ENCODE data around the gene TOMT. TPM values are rescaled to one million over a fixed set of nuclear protein-coding genes. Genes with fewer than 3 reads are reported as not detected.

The TOMT gene
- total and polyA plus RNA-seq, 2 experiments from 2014 or later, result not detected

DNA sequence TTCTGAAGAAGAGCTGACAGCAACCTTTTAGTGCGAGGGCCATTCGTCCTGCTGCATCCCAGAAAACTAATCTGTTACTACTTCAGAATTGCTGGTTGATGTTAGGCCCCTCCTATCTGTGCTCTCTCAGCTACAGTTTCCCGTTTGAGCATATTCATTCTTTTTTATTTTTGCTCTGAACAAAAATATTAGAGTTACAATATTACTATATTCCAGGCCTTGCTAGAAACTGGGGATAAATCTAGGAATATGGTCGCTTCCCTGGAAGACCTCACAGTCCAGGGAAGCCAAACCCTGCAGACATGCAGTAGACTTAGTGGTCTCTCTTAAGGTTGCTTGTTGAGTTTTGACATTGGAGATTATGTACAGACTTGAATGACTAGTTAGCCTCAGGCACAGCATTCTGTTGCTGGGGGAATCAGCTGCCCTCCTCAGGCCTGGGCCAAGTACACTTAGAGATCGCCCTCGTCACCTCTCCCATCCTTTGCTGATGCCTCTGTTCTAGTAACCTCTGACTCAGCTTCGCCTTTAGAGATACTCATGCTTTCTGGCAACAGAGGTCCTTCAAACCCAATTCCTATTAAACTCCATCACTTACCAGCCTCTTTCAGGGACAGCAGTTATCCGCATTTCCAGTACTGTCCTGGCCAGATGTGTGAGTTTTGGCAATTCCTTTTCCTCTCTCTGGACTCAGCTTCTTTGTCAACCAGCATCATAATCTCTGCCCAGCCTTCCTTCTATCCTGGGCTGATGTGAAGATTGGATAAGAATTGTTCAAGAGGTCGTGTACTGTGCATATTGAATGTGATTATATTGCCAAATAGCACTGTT, 7.5 kb downstream of the TOMT start (continued):
- TF ChIP-seq, protein P1, sequence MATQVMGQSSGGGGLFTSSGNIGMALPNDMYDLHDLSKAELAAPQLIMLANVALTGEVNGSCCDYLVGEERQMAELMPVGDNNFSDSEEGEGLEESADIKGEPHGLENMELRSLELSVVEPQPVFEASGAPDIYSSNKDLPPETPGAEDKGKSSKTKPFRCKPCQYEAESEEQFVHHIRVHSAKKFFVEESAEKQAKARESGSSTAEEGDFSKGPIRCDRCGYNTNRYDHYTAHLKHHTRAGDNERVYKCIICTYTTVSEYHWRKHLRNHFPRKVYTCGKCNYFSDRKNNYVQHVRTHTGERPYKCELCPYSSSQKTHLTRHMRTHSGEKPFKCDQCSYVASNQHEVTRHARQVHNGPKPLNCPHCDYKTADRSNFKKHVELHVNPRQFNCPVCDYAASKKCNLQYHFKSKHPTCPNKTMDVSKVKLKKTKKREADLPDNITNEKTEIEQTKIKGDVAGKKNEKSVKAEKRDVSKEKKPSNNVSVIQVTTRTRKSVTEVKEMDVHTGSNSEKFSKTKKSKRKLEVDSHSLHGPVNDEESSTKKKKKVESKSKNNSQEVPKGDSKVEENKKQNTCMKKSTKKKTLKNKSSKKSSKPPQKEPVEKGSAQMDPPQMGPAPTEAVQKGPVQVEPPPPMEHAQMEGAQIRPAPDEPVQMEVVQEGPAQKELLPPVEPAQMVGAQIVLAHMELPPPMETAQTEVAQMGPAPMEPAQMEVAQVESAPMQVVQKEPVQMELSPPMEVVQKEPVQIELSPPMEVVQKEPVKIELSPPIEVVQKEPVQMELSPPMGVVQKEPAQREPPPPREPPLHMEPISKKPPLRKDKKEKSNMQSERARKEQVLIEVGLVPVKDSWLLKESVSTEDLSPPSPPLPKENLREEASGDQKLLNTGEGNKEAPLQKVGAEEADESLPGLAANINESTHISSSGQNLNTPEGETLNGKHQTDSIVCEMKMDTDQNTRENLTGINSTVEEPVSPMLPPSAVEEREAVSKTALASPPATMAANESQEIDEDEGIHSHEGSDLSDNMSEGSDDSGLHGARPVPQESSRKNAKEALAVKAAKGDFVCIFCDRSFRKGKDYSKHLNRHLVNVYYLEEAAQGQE (IDR thresholded peaks at IDR 0.05; ENCODE audit: unreplicated experiment), result no peak
- no peak for TF ChIP-seq CREB1 (CRISPR knock-in tag; IDR thresholded peaks at IDR 0.05; ENCODE audit: low read depth)
- TF ChIP-seq, protein P2, sequence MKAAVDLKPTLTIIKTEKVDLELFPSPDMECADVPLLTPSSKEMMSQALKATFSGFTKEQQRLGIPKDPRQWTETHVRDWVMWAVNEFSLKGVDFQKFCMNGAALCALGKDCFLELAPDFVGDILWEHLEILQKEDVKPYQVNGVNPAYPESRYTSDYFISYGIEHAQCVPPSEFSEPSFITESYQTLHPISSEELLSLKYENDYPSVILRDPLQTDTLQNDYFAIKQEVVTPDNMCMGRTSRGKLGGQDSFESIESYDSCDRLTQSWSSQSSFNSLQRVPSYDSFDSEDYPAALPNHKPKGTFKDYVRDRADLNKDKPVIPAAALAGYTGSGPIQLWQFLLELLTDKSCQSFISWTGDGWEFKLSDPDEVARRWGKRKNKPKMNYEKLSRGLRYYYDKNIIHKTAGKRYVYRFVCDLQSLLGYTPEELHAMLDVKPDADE (IDR thresholded peaks at IDR 0.05), result no peak
- TF ChIP-seq EZH2phosphoT487 (IDR thresholded peaks at IDR 0.05; ENCODE audit: unreplicated experiment), result no peak
- TF ChIP-seq JUNB (IDR thresholded peaks at IDR 0.05; ENCODE audit: unreplicated experiment), result no peak
- TF ChIP-seq STAT1 (IDR thresholded peaks at IDR 0.05; ENCODE audit: unreplicated experiment), result no peak

DNA sequence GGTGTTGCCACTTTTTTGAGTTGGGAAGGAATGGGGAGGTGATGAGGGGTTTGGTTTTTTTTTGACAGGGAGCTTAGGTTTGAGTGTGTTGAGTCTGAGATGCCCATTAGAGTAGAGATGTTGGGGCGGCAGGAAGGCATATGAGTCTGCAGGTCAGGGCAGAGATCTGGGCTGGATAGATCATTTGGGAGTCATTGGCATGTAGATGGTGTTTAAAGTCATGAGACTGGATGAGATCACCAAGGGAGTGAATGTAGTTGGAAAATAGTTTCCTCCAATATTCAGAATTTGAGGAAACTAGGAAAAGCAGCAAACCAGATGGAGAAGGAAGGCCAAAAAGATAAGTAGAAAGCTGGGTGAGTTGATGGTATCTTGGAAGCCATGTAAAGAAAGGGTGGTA, 8.8 kb downstream of the TOMT start:
- Histone ChIP-seq H3K4me2 (no peak overlapping the region), H3K27me3 (ENCODE audit: insufficient read depth) (peaks cover 16% of the 10 kb centered on the region), H4K20me1 (replicated peaks; ENCODE audit: insufficient read depth) (no peaks in the 10 kb centered on the region), H3F3A (replicated peaks; ENCODE audit: low read depth) (no peaks in the 10 kb centered on the region), H3K79me2 (replicated peaks; ENCODE audit: insufficient read depth) (no peaks in the 10 kb centered on the region), H3K36me3 (ENCODE audit: insufficient read depth) (no peaks in the 10 kb centered on the region), H2AFZ (no peak overlapping the region), H3K4me3 (no peak overlapping the region), H3K4me1 (ENCODE audit: insufficient read depth) (peaks cover 7% of the 10 kb centered on the region; the same call in 1 of the 2 replicates), H3K27ac (ENCODE audit: low read depth) (no peak overlapping the region), H3K9me2 (ENCODE audit: insufficient read depth) (peaks cover 19% of the 10 kb centered on the region)
- no peaks in the 10 kb centered on the region; the same call in 1 of the 3 replicates for H3K9me3 Mint-ChIP-seq
- no peak overlapping the region for H3K4me3 Mint-ChIP-seq
- TF ChIP-seq EZH2phosphoT487 (IDR thresholded peaks at IDR 0.05; ENCODE audit: unreplicated experiment) (no peak), EZH2 (IDR thresholded peaks at IDR 0.05; ENCODE audit: low read depth, unreplicated experiment) (no peak), JUNB (IDR thresholded peaks at IDR 0.05; ENCODE audit: unreplicated experiment) (no peak)
- TF ChIP-seq, protein P3, sequence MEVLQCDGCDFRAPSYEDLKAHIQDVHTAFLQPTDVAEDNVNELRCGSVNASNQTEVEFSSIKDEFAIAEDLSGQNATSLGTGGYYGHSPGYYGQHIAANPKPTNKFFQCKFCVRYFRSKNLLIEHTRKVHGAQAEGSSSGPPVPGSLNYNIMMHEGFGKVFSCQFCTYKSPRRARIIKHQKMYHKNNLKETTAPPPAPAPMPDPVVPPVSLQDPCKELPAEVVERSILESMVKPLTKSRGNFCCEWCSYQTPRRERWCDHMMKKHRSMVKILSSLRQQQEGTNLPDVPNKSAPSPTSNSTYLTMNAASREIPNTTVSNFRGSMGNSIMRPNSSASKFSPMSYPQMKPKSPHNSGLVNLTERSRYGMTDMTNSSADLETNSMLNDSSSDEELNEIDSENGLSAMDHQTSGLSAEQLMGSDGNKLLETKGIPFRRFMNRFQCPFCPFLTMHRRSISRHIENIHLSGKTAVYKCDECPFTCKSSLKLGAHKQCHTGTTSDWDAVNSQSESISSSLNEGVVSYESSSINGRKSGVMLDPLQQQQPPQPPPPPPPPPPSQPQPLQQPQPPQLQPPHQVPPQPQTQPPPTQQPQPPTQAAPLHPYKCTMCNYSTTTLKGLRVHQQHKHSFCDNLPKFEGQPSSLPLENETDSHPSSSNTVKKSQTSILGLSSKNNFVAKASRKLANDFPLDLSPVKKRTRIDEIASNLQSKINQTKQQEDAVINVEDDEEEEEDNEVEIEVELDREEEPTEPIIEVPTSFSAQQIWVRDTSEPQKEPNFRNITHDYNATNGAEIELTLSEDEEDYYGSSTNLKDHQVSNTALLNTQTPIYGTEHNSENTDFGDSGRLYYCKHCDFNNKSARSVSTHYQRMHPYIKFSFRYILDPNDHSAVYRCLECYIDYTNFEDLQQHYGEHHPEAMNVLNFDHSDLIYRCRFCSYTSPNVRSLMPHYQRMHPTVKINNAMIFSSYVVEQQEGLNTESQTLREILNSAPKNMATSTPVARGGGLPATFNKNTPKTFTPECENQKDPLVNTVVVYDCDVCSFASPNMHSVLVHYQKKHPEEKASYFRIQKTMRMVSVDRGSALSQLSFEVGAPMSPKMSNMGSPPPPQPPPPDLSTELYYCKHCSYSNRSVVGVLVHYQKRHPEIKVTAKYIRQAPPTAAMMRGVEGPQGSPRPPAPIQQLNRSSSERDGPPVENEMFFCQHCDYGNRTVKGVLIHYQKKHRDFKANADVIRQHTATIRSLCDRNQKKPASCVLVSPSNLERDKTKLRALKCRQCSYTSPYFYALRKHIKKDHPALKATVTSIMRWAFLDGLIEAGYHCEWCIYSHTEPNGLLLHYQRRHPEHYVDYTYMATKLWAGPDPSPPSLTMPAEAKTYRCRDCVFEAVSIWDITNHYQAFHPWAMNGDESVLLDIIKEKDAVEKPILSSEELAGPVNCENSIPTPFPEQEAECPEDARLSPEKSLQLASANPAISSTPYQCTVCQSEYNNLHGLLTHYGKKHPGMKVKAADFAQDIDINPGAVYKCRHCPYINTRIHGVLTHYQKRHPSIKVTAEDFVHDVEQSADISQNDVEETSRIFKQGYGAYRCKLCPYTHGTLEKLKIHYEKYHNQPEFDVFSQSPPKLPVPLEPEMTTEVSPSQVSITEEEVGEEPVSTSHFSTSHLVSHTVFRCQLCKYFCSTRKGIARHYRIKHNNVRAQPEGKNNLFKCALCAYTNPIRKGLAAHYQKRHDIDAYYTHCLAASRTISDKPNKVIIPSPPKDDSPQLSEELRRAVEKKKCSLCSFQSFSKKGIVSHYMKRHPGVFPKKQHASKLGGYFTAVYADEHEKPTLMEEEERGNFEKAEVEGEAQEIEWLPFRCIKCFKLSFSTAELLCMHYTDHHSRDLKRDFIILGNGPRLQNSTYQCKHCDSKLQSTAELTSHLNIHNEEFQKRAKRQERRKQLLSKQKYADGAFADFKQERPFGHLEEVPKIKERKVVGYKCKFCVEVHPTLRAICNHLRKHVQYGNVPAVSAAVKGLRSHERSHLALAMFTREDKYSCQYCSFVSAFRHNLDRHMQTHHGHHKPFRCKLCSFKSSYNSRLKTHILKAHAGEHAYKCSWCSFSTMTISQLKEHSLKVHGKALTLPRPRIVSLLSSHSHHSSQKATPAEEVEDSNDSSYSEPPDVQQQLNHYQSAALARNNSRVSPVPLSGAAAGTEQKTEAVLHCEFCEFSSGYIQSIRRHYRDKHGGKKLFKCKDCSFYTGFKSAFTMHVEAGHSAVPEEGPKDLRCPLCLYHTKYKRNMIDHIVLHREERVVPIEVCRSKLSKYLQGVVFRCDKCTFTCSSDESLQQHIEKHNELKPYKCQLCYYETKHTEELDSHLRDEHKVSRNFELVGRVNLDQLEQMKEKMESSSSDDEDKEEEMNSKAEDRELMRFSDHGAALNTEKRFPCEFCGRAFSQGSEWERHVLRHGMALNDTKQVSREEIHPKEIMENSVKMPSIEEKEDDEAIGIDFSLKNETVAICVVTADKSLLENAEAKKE (CRISPR knock-in tag; IDR thresholded peaks at IDR 0.05), result no peak
- TF ChIP-seq, protein P2 (IDR thresholded peaks at IDR 0.05), result no peak
- DNase-seq (ENCODE audit: low spot score) (no peak), ATAC-seq (no peak)
- peaks cover 7% of the 10 kb centered on the region; the same call in 2 of the 3 replicates for H3K36me3 Mint-ChIP-seq (ENCODE audit: low read depth)
- H3K4me1 Mint-ChIP-seq, result peaks cover 10% of the 10 kb centered on the region
- H3K27ac Mint-ChIP-seq, result no peak overlapping the region
- peaks cover 15% of the 10 kb centered on the region for H3K27me3 Mint-ChIP-seq (ENCODE audit: insufficient read depth, low read depth, poor library complexity)

All from GM23338 (cell line).